HS-5 (cell line): ENCODE results near the gene ZNF300.
"Not testable (repeated sequence)": the region's sequence is repeated elsewhere in the genome, so short reads cannot be mapped to it uniquely, and the experiment has no call there.

ENCODE experiments used
- DNase-seq: peaks from one replicate; pipeline ENCODE4 v3.0.0-alpha.2; 2012; ENCODE audit warnings: low read depth

Gene ZNF300

GRCh38 chr5:150845185-150845859, 59.5 kb downstream of the ZNF300 start:
- DNase-seq = not testable (repeated sequence)
